Vagina (tissue), 2 donors: Measurements from ENCODE around the gene PLEKHA5. TPM values are rescaled to one million over a fixed set of nuclear protein-coding genes. Genes with fewer than 3 reads are reported as not detected.
"Not testable (repeated sequence)": the region's sequence is repeated elsewhere in the genome, so short reads cannot be mapped to it uniquely, and the experiment has no call there.

Experiments used
- DNase-seq, 2 donors: peaks; one replicate each; pipeline ENCODE4 v3.0.0-alpha.2; 2017; ENCODE audit errors: extremely low spot score in 2 of 2
- H3K27ac ChIP-seq: fragments of 200-600 bp; sonication (generic); one replicate; pipeline ENCODE4 v1.5.1; 2019
- H3K27me3 ChIP-seq: fragments of 200-600 bp; sonication (generic); one replicate; pipeline ENCODE4 v1.5.1; 2019
- H3K36me3 ChIP-seq, 2 donors: fragments of 200-600 bp; sonication (generic); one replicate each; pipeline ENCODE4 v1.5.1; 2017 to 2019
- H3K4me1 ChIP-seq: fragments of 200-600 bp; sonication (generic); one replicate; pipeline ENCODE4 v1.5.1; 2019
- H3K4me3 ChIP-seq, 2 donors: fragments of 200-600 bp; sonication (generic); 1 replicate in 1 of 2; 2 replicates in 1 of 2; pipeline ENCODE4 v1.5.1; 2016 to 2019
- H3K9me3 ChIP-seq: fragments of 200-600 bp; sonication (generic); one replicate; pipeline ENCODE4 v1.5.1; 2019
- CTCF ChIP-seq, 3 experiments: fragments of 450-650 bp in 2 of 3; fragments of 200-600 bp in 1 of 3; sonication (generic) in 1 of 3; IDR thresholded peaks; one replicate each; pipeline ENCODE4 v1.5.1; 2017 to 2019; ENCODE audit warnings: antibody characterized with exemption in 3 of 3, mild to moderate bottlenecking in 2 of 3, moderate library complexity in 2 of 3
- POLR2A ChIP-seq, 2 donors: fragments of 450-650 bp; IDR thresholded peaks; one replicate each; pipeline ENCODE4 v1.6.1; 2017; ENCODE audit warnings: antibody characterized with exemption in 2 of 2, mild to moderate bottlenecking in 2 of 2, moderate library complexity in 2 of 2
- POLR2AphosphoS5 ChIP-seq, 2 donors: sonication (generic); formaldehyde crosslinking; IDR thresholded peaks; one replicate each; pipeline ENCODE4 v1.9.0; 2017; ENCODE audit warnings: antibody characterized with exemption in 2 of 2, mild to moderate bottlenecking in 2 of 2, low read depth in 1 of 2; ENCODE audit not compliant: insufficient read depth in 1 of 2
- intact Hi-C: fragments of 100-400 bp; cut with DNase I; formaldehyde crosslinking; loops from one replicate; pipeline ENCODE4 v1.15.1; 2023
- total RNA-seq: library from RNA; depleted of rRNA; stranded (reverse); fragments of >200 nt; gene quantifications from one replicate; pipeline ENCODE4 v1.2.3, GENCODE V29; 2016

Gene PLEKHA5
- total RNA-seq, 1 donor from 2014 or later: 58.4 TPM

DNA sequence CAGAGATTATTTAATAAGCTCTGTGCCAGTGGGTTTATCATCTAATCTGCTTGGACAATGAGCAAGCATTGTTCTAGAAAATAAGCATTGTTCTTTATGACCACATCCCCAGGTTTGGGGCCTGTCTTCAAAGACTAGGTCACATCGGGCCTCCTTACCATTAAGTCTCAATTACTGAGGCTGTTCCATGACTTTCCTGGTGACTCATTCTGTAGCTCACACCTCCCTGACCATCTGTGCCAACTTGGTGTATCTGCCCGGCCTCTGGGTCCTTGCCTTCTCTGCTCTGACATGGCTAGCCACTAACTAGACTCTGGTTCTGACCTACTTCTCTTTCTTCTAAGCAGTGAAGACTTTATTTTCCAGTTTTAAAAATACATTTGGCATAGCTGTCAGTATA, 44.4 kb upstream of the PLEKHA5 start:
- no peak for DNase-seq
- no peaks in the 10 kb centered on the region for H3K27me3 ChIP-seq
- no peaks in the 10 kb centered on the region for H3K4me1 ChIP-seq
- H3K4me3 ChIP-seq: no peak overlapping the region
- no peaks in the 10 kb centered on the region for H3K36me3 ChIP-seq
- H3K9me3 ChIP-seq: no peaks in the 10 kb centered on the region
- intact Hi-C loops: no loop called here
- TF ChIP-seq POLR2A (IDR thresholded peaks at IDR 0.05) (no peak), POLR2AphosphoS5 (IDR thresholded peaks at IDR 0.05; ENCODE audit: insufficient read depth in 1 of 2, low read depth in 1 of 2) (no peak), CTCF (IDR thresholded peaks at IDR 0.05) (no peak)
- H3K27ac ChIP-seq: no peak overlapping the region

DNA sequence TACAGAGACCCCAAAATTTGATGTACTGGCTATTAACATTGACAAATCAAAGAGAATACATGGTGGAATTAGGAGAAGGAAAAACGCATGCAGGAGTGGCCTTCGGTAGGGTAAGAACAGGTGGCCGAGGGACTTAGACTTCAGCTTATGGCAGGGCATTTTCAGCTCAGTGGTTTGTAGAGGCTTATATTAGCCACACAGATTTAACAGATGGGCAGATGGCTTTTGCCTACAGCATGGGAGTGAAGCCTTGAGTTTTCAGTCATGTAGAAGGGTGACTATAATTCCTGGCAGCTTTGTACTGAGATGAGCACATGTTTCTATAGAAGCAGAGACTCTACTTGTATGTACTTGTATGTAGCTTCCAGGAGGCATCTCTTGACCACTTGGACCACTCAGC, 40.9 kb upstream of the PLEKHA5 start:
- Histone ChIP-seq H3K27me3 (no peaks in the 10 kb centered on the region), H3K27ac (no peak overlapping the region), H3K36me3 (no peaks in the 10 kb centered on the region), H3K4me1 (no peaks in the 10 kb centered on the region), H3K4me3 (no peak overlapping the region), H3K9me3 (no peaks in the 10 kb centered on the region)
- TF ChIP-seq CTCF (IDR thresholded peaks at IDR 0.05): no peak
- no peak for TF ChIP-seq POLR2A (IDR thresholded peaks at IDR 0.05)
- no peak for TF ChIP-seq POLR2AphosphoS5 (IDR thresholded peaks at IDR 0.05; ENCODE audit: insufficient read depth in 1 of 2, low read depth in 1 of 2)
- DNase-seq: no peak
- intact Hi-C loops: no loop called here

DNA sequence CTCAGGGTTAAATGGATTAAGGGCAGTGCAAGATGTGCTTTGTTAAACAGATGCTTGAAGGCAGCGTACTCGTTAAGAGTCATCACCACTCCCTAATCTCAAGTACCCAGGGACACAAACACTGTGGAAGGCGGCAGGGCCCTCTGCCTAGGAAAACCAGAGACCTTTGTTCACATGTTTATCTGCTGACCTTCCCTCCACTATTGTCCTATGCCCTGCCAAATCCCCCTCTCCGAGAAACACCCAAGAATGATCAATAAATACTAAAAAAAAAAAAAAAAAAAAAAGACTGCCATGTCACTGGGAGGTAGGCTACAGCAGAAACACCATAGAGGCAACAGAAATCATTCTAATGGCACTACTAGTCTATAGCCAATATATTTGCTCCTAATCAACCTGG, 37.1 kb upstream of the PLEKHA5 start:
- H3K4me1 ChIP-seq, H3K9me3 ChIP-seq, DNase-seq, H3K4me3 ChIP-seq, H3K36me3 ChIP-seq, H3K27ac ChIP-seq, intact Hi-C loops, H3K27me3 ChIP-seq: not testable (repeated sequence)

GRCh38 chr12:19093218-19093617, 36.3 kb upstream of the PLEKHA5 start:
- no peaks in the 10 kb centered on the region for H3K36me3 ChIP-seq
- H3K4me3 ChIP-seq: no peak overlapping the region
- H3K9me3 ChIP-seq: no peaks in the 10 kb centered on the region
- H3K27me3 ChIP-seq: no peaks in the 10 kb centered on the region
- intact Hi-C loops: no loop called here
- no peak overlapping the region for H3K27ac ChIP-seq
- no peak for DNase-seq
- no peaks in the 10 kb centered on the region for H3K4me1 ChIP-seq
- TF ChIP-seq POLR2A (IDR thresholded peaks at IDR 0.05) (no peak), CTCF (IDR thresholded peaks at IDR 0.05) (no peak), POLR2AphosphoS5 (IDR thresholded peaks at IDR 0.05; ENCODE audit: insufficient read depth in 1 of 2, low read depth in 1 of 2) (no peak)

GRCh38 chr12:19095331-19095730, 34.2 kb upstream of the PLEKHA5 start:
- Histone ChIP-seq H3K27ac (no peak overlapping the region), H3K4me3 (no peak overlapping the region), H3K36me3 (no peaks in the 10 kb centered on the region), H3K9me3 (no peaks in the 10 kb centered on the region), H3K27me3 (no peaks in the 10 kb centered on the region), H3K4me1 (no peaks in the 10 kb centered on the region)
- intact Hi-C loops: no loop called here
- TF ChIP-seq CTCF (IDR thresholded peaks at IDR 0.05) (no peak), POLR2AphosphoS5 (IDR thresholded peaks at IDR 0.05; ENCODE audit: insufficient read depth in 1 of 2, low read depth in 1 of 2) (no peak), POLR2A (IDR thresholded peaks at IDR 0.05) (no peak)
- no peak for DNase-seq
